Measurements from ENCODE around the gene PRMT1.

Gene PRMT1

GRCh38 chr19:49672131-49672919 lies 4.7 kb upstream of the PRMT1 start:
- peak; percentile 52 to 62 (median 59) for DNase-seq

- DNase-seq = peak in 3 of 4 experiments; percentile 44 to 55 (median 51)
Observed at GRCh38 chr19:49676136-49676783, 811 bp upstream of the PRMT1 start.

- peak; percentile 93 to 96 (median 94) for DNase-seq
Observed at GRCh38 chr19:49676784-49677230, 264 bp upstream of the PRMT1 start.

GRCh38 chr19:49677901-49678674 lies 1.0 kb downstream of the PRMT1 start:
- DNase-seq = peak; percentile 56 to 78 (median 67)

GRCh38 chr19:49678985-49679770 lies 2.1 kb downstream of the PRMT1 start:
- DNase-seq = no peak

- no peak for DNase-seq
Observed at GRCh38 chr19:49679771-49680413, 2.8 kb downstream of the PRMT1 start.

- peak; percentile 88 to 94 (median 93) for DNase-seq
Observed at GRCh38 chr19:49680421-49681351, 3.6 kb downstream of the PRMT1 start.

- no peak for DNase-seq
Observed at GRCh38 chr19:49681830-49682229, 4.8 kb downstream of the PRMT1 start.

GRCh38 chr19:49682274-49682673 lies 5.2 kb downstream of the PRMT1 start:
- no peak for DNase-seq

- no peak for DNase-seq
Observed at GRCh38 chr19:49683814-49684250, 6.8 kb downstream of the PRMT1 start.

- peak in 1 of 4 experiments; percentile 13 for DNase-seq
Observed at GRCh38 chr19:49684251-49684982, 7.3 kb downstream of the PRMT1 start.

- DNase-seq = no peak
Observed at GRCh38 chr19:49684983-49685553, 8.0 kb downstream of the PRMT1 start.

- DNase-seq = no peak
Observed at GRCh38 chr19:49685845-49686332, 8.8 kb downstream of the PRMT1 start.

- DNase-seq = no peak
Observed at GRCh38 chr19:49686503-49687088, 9.5 kb downstream of the PRMT1 start.

- DNase-seq = no peak
Observed at GRCh38 chr19:49687150-49687549, 10.1 kb downstream of the PRMT1 start.

GRCh38 chr19:49687566-49688316 lies 10.7 kb downstream of the PRMT1 start:
- no peak for DNase-seq

- DNase-seq = no peak
Observed at GRCh38 chr19:49688531-49689132, 11.6 kb downstream of the PRMT1 start.

Data from activated CD4-positive, CD25-positive, alpha-beta regulatory T cell (primary cell).